Aorta (tissue), 5 donors: ENCODE data around the gene CFAP52. TPM values are rescaled to one million over a fixed set of nuclear protein-coding genes. Genes with fewer than 3 reads are reported as not detected.
"Not testable (repeated sequence)": the region's sequence is repeated elsewhere in the genome, so short reads cannot be mapped to it uniquely, and the experiment has no call there.

Experiments used
- ATAC-seq: fragments of 200-7000 bp; cut with Tn5 transposase; one replicate; pipeline ENCODE4 v1.9.1; 2022; ENCODE audit warnings: moderate library complexity; ENCODE audit not compliant: low FRiP score
- DNase-seq, 2 donors: peaks; one replicate each; pipeline ENCODE4 v3.0.0-alpha.2; 2020
- H3K27ac ChIP-seq, 2 donors: one replicate each; pipeline ENCODE4 v1.5.1; 2013; ENCODE audit warnings: low read length in 2 of 2, mild to moderate bottlenecking in 2 of 2, moderate library complexity in 2 of 2, control low read depth in 1 of 2, inconsistent platforms in 1 of 2, low read depth in 1 of 2
- H3K27me3 ChIP-seq, 2 donors: one replicate each; pipeline ENCODE4 v1.6.1; 2013; ENCODE audit warnings: control low read depth in 1 of 2, low read length in 1 of 2, mild to moderate bottlenecking in 1 of 2, moderate library complexity in 1 of 2; ENCODE audit not compliant: insufficient read depth in 2 of 2, control insufficient read depth in 1 of 2
- H3K36me3 ChIP-seq, 2 donors: one replicate each; pipeline ENCODE4 v1.6.1; 2013; ENCODE audit warnings: control low read depth in 1 of 2, low read length in 1 of 2, mild to moderate bottlenecking in 1 of 2; ENCODE audit not compliant: insufficient read depth in 2 of 2, control insufficient read depth in 1 of 2
- H3K4me1 ChIP-seq, 2 donors: one replicate each; pipeline ENCODE4 v1.6.1; 2013; ENCODE audit warnings: low read length in 2 of 2, control low read depth in 1 of 2, mild to moderate bottlenecking in 1 of 2, moderate library complexity in 1 of 2; ENCODE audit not compliant: insufficient read depth in 2 of 2, control insufficient read depth in 1 of 2
- H3K4me3 ChIP-seq, 2 donors: one replicate each; pipeline ENCODE4 v1.5.1; 2013; ENCODE audit warnings: low read length in 2 of 2, control low read depth in 1 of 2, mild to moderate bottlenecking in 1 of 2
- H3K9me3 ChIP-seq: one replicate; pipeline ENCODE4 v1.6.1; 2013; ENCODE audit warnings: mild to moderate bottlenecking, low read length; ENCODE audit not compliant: control insufficient read depth
- WGBS, 2 donors: extraction: QIAGEN DNeasy Blood & Tissue Kit; methylation state at CpG; one replicate each; pipeline ENCODE4 v1.1.7; 2013; 5-methylcytosine and 5-hydroxymethylcytosine counted together
- intact Hi-C, 2 donors: fragments of 100-400 bp; cut with DNase I; formaldehyde crosslinking; loops; one replicate each; pipeline versions ENCODE4 v1.14.2 to v1.15.0; 2022
- polyA plus RNA-seq, 2 donors: library from polyadenylated mRNA; stranded (reverse); fragments of 200-250 nt; gene quantifications; one replicate each; pipeline ENCODE4 v1.2.3, GENCODE V29; 2013
- total RNA-seq, 2 donors: library from RNA; stranded (reverse); fragmentation: NEBNext Ultra II Directional; extraction: Animal tissue kit (Norgen Biotek cat#: 25700); gene quantifications; one replicate each; pipeline ENCODE4 v1.2.1, GENCODE V29; 2021
- donor health status: healthy with polysubstance abuse.
- donor health status: Bipolar disorder and iron deficiency.
- donor health status: DM: no; HTN: no; CAD: no.
- donor health status: DM: no; HTN: no; CAD: no.
- donor health status: DM: yes; HTN: yes; CAD: no.

The CFAP52 gene
- total and polyA plus RNA-seq, 4 donors: 0.39 TPM; not detected in 3

- DNase-seq: no peak
- Histone ChIP-seq H3K36me3 (no peaks in the 10 kb centered on the region), H3K4me1 (no peaks in the 10 kb centered on the region), H3K27me3 (no peaks in the 10 kb centered on the region), H3K9me3 (no peaks in the 10 kb centered on the region), H3K27ac (no peak overlapping the region), H3K4me3 (no peak overlapping the region)
- ATAC-seq: no peak
- WGBS, 2 donors: 41% methylated on average over 6 of the region's 6 CpGs
- intact Hi-C loops: no loop called here
These were observed 17.6 kb downstream of the CFAP52 start for GRCh38 chr17:9594065-9594464.

GRCh38 chr17:9597638-9598037, 21.2 kb downstream of the CFAP52 start:
- H3K9me3 ChIP-seq, H3K4me1 ChIP-seq, DNase-seq, H3K27me3 ChIP-seq, ATAC-seq, intact Hi-C loops, H3K36me3 ChIP-seq, H3K27ac ChIP-seq, H3K4me3 ChIP-seq: not testable (repeated sequence)
- WGBS, 2 donors: 87 to 90% methylated on average over 5 of the region's 5 CpGs

GRCh38 chr17:9598661-9599060, 22.2 kb downstream of the CFAP52 start:
- Histone ChIP-seq H3K4me1 (no peaks in the 10 kb centered on the region), H3K27ac (no peak overlapping the region), H3K4me3 (no peak overlapping the region), H3K27me3 (no peaks in the 10 kb centered on the region), H3K36me3 (no peaks in the 10 kb centered on the region), H3K9me3 (no peaks in the 10 kb centered on the region)
- ATAC-seq (no peak), DNase-seq (peak in 1 of 2 donors; percentile 34)
- WGBS, 2 donors: 92 to 93% methylated on average over 4 of the region's 4 CpGs
- intact Hi-C loops: no loop called here

- H3K4me1 ChIP-seq: not testable (repeated sequence)
These were observed 28.1 kb downstream of the CFAP52 start for GRCh38 chr17:9604583-9604982.

GRCh38 chr17:9606453-9606852, 30.0 kb downstream of the CFAP52 start:
- H3K4me1 ChIP-seq: no peaks in the 10 kb centered on the region
- 84 to 90% methylated on average over 6 of the region's 6 CpGs for WGBS, 2 donors
- H3K9me3 ChIP-seq: no peaks in the 10 kb centered on the region
- ATAC-seq (no peak), DNase-seq (no peak)
- no peak overlapping the region for H3K27ac ChIP-seq
- H3K27me3 ChIP-seq: no peaks in the 10 kb centered on the region
- H3K4me3 ChIP-seq: no peak overlapping the region
- no peaks in the 10 kb centered on the region for H3K36me3 ChIP-seq
- intact Hi-C loops: no loop called here

More at GRCh38 chr17:9604583-9604982, 28.1 kb downstream of the CFAP52 start:
- H3K4me3 ChIP-seq, H3K36me3 ChIP-seq, H3K27me3 ChIP-seq, H3K9me3 ChIP-seq, ATAC-seq, H3K27ac ChIP-seq, DNase-seq, intact Hi-C loops: not testable (repeated sequence)
- WGBS, 2 donors: 85 to 88% methylated on average over 5 of the region's 5 CpGs

GRCh38 chr17:9607058-9607457, 30.6 kb downstream of the CFAP52 start:
- DNase-seq, H3K27me3 ChIP-seq, H3K4me3 ChIP-seq, H3K9me3 ChIP-seq, H3K4me1 ChIP-seq, intact Hi-C loops, H3K27ac ChIP-seq, H3K36me3 ChIP-seq, ATAC-seq: not testable (repeated sequence)
- 71 to 77% methylated on average over 5 of the region's 5 CpGs for WGBS, 2 donors

GRCh38 chr17:9611557-9611956, 35.1 kb downstream of the CFAP52 start:
- no peaks in the 10 kb centered on the region for H3K27me3 ChIP-seq
- intact Hi-C loops: no loop called here
- 52 to 66% methylated on average over 2 of the region's 2 CpGs for WGBS, 2 donors
- H3K27ac ChIP-seq: no peak overlapping the region
- H3K9me3 ChIP-seq: no peaks in the 10 kb centered on the region
- no peaks in the 10 kb centered on the region for H3K36me3 ChIP-seq
- ATAC-seq: no peak
- DNase-seq: no peak
- H3K4me3 ChIP-seq: no peak overlapping the region
- no peaks in the 10 kb centered on the region for H3K4me1 ChIP-seq

GRCh38 chr17:9612006-9612405, 35.6 kb downstream of the CFAP52 start:
- no peak overlapping the region for H3K27ac ChIP-seq
- H3K27me3 ChIP-seq: no peaks in the 10 kb centered on the region
- no peaks in the 10 kb centered on the region for H3K4me1 ChIP-seq
- H3K4me3 ChIP-seq: no peak overlapping the region
- 66 to 68% methylated on average over 9 of the region's 9 CpGs for WGBS, 2 donors
- no peak for ATAC-seq
- no peaks in the 10 kb centered on the region for H3K9me3 ChIP-seq
- intact Hi-C loops: no loop called here
- no peaks in the 10 kb centered on the region for H3K36me3 ChIP-seq
- DNase-seq: no peak

GRCh38 chr17:9615486-9615885, 39.0 kb downstream of the CFAP52 start:
- no peak for DNase-seq
- Histone ChIP-seq H3K9me3 (no peaks in the 10 kb centered on the region), H3K27ac (no peak overlapping the region), H3K4me3 (no peak overlapping the region), H3K4me1 (no peaks in the 10 kb centered on the region), H3K27me3 (no peaks in the 10 kb centered on the region), H3K36me3 (no peaks in the 10 kb centered on the region)
- 42 to 50% methylated on average over 2 of the region's 2 CpGs for WGBS, 2 donors
- intact Hi-C loops: no loop called here
- no peak for ATAC-seq
